GM12865 (cell line): Measurements from ENCODE around the gene LRRC18.

Experiments
- DNase-seq: peaks from one replicate; pipeline ENCODE4 v3.0.0; 2010; ENCODE audit warnings: low read depth
- H3K4me3 ChIP-seq: 2 replicates; pipeline ENCODE4 v1.5.1; 2011; ENCODE audit warnings: mild to moderate bottlenecking, low read depth, low read length, control low read depth
- TF ChIP-seq, protein P1 (sequence below): IDR thresholded peaks from 2 replicates; pipeline ENCODE4 v1.5.1; 2011; ENCODE audit warnings: low read length, control low read depth, low read depth, inconsistent platforms; ENCODE audit not compliant: insufficient read depth; ENCODE audit errors: missing control alignments

LRRC18 gene

DNA sequence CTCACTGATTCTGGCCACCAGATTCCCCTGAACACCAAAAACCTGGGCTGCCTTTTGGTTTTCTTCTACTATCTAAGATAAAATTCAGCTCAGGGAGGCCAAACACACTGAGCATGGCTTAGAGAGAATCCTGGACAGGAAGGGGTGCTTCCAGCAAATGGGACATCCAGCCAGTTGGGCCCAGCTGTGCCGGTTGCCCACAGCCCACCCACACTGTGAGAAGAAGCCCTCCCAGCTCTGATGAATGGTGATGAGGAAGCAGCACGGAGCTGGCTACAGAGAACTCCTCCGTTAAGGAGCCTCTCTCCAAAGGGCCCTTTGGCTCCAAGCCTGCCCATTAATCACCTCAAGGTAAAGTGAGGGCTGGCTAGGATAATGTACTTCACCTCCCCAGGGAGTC lies 15.9 kb downstream of the LRRC18 start:
- no peak overlapping the region for H3K4me3 ChIP-seq
- TF ChIP-seq, protein P1, sequence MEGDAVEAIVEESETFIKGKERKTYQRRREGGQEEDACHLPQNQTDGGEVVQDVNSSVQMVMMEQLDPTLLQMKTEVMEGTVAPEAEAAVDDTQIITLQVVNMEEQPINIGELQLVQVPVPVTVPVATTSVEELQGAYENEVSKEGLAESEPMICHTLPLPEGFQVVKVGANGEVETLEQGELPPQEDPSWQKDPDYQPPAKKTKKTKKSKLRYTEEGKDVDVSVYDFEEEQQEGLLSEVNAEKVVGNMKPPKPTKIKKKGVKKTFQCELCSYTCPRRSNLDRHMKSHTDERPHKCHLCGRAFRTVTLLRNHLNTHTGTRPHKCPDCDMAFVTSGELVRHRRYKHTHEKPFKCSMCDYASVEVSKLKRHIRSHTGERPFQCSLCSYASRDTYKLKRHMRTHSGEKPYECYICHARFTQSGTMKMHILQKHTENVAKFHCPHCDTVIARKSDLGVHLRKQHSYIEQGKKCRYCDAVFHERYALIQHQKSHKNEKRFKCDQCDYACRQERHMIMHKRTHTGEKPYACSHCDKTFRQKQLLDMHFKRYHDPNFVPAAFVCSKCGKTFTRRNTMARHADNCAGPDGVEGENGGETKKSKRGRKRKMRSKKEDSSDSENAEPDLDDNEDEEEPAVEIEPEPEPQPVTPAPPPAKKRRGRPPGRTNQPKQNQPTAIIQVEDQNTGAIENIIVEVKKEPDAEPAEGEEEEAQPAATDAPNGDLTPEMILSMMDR, result no peak
- DNase-seq, result no peak

DNA sequence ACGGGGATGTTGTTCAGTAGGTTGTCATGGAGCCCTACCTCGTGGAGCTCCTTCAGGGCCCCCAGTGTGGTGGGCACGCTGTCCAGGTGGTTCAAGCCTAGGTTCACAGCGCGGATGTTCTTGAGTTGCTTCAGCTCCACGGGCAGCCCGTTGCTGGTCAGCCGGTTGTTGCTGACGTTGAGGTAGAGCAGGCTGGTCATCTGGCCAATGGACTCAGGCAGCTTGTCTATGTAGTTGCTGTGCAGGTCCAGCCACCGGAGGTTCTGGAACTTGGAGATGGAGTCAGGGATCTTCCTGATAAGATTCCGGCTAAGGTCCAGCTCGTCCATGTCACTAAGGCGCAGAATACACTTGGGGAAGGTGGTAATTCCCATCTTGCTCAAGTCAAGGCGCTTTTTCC lies 26.0 kb downstream of the LRRC18 start:
- TF ChIP-seq, protein P1, result no peak
- H3K4me3 ChIP-seq, result no peak overlapping the region
- DNase-seq, result no peak

DNA sequence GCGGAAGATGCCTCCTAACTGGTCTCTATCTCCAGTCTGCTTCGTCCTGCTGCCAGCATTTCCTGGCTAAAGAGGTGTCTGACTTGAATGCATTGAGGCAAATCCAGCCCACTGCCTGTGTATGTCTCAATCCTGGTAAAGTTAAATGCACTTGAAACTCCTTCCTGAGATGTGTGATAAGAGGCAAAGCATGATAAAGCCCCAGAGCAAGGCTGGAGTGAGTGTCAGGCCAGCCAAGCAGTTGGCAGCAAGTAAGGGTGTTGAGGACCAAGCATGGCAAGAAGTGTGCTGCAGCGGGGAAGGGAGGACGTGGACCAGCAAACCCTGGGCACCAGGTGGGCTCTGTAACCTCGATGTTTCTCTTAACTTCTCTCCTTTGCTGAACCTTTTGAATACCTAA lies 29.1 kb downstream of the LRRC18 start:
- no peak for DNase-seq
- no peak overlapping the region for H3K4me3 ChIP-seq
- TF ChIP-seq, protein P1, result no peak

DNA sequence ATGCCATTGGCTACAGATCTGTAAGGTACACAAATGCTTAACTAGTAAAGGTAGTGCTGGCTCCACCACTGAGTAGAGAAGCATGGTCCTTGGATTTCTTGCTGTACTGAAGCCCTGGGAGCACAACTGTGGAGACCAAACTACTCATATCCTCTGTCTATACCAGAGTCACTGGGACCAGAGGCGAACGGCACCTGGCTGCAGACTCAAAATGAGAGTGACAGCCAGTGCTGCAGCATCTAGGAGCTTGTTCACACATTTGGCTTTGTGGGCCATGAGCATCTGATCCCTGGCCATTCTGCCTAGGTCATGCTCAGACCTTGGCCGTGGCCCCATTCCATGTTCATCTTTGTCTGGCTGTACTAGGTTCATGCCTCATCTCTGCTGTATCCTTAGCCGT lies 31.9 kb downstream of the LRRC18 start:
- no peak for DNase-seq
- TF ChIP-seq, protein P1, result no peak
- H3K4me3 ChIP-seq, result no peak overlapping the region

DNA sequence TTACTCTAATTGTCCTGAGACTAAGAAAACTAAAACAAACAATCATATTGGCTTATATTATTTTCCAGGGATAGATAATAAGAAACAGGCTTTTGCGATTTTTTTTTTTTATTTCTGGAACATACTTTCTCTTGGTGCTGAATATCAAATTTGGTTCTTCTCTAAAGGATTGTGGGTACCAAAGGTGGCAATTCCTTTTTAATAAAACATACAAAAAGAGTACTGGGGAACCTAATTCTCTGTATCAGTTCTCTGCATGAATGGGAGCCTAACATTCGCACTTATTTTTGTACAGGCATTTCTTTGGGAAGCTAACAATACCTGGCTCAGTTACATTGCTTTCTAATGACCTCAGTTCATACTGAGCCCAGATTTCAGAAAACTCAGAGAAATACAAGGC lies 32.8 kb downstream of the LRRC18 start:
- DNase-seq, result no peak
- no peak overlapping the region for H3K4me3 ChIP-seq
- TF ChIP-seq, protein P1, result no peak

DNA sequence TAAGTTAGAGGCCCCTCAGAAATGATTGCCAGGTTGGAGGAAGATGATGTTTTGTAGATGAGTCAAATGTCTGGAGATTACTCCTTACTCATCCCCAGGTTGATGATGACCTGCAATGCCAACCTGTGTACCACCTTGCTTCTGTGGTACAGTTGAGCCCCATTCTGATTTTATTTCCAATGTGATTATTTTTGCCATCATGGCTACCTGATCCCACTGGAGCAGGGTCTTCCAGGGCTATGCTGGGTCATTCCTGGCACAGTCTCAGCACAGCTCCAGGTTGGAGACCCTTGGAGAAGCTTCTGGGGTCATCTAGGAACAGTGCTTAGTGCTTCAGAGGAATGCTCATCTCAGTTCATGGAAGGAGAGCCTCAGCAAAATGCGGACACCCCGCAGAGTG lies 34.3 kb downstream of the LRRC18 start:
- no peak for DNase-seq
- H3K4me3 ChIP-seq, result no peak overlapping the region
- TF ChIP-seq, protein P1, result no peak

DNA sequence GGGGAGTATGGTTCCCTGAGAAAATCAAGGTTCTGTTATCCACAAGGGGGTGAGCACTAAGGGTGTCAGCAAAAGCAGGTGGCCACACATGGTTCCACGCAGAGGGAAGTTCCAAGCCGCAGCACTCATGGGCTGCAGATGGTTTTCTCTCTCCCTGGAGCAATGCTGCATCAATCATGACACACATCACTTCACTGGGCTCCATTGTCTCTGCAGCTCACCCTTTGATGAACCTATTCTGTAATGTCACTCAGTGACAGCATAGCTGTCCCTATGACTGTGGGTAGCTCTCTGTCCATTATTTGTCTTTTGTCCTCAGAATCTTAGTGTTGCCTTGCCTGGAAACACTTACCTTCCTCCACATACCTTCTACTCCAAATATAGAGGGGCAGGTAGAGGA lies 34.8 kb downstream of the LRRC18 start:
- H3K4me3 ChIP-seq, result no peak overlapping the region
- TF ChIP-seq, protein P1, result no peak
- no peak for DNase-seq
